Erythroblast (primary cell): Measurements from ENCODE around the gene ZNF521.

Source experiments
- GATA1 ChIP-seq: IDR thresholded peaks from 2 replicates; pipeline ENCODE4 v1.6.1; 2011; ENCODE audit warnings: low read depth, mild to moderate bottlenecking, control low read depth, low read length, moderate library complexity
- POLR2A ChIP-seq: IDR thresholded peaks from 2 replicates; pipeline ENCODE4 v1.6.1; 2011; ENCODE audit warnings: mild to moderate bottlenecking, low read length

- TF ChIP-seq POLR2A, result no peak
- TF ChIP-seq GATA1, result no peak
These were observed 309.3 kb downstream of the ZNF521 start for GRCh38 chr18:25042641-25043051.
